CD4-positive, alpha-beta T cell treated with Interferon alpha-2 for 1 hour (primary cell): Measurements from ENCODE around the gene KDM4C.

Experiments
- DNase-seq, 2 donors: peaks; one replicate each; pipeline ENCODE4 v3.0.0-alpha.2; 2020 to 2022

Gene KDM4C

DNA sequence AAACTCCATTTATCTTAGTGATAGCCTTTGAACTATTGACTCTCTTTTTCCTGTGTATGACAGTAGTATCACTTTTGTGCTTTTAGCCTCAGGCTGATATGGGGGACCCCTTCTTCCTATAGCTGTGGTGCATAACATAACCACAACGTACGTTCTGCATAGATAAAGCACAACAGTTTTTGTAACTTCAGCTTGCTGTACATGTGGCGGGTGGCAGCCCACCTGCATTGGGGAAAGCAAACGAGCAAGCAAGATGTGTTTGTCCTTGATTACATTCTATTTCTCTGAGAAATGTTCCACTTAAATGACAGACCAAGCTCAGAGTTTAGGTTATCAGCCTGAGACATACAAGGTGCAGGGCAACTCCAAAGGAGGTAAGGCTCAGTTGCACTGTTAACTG is 309.4 kb downstream of the KDM4C start:
- DNase-seq = no peak

- DNase-seq = no peak
Measured at GRCh38 chr9:7071916-7072315, 314.1 kb downstream of the KDM4C start.

DNA sequence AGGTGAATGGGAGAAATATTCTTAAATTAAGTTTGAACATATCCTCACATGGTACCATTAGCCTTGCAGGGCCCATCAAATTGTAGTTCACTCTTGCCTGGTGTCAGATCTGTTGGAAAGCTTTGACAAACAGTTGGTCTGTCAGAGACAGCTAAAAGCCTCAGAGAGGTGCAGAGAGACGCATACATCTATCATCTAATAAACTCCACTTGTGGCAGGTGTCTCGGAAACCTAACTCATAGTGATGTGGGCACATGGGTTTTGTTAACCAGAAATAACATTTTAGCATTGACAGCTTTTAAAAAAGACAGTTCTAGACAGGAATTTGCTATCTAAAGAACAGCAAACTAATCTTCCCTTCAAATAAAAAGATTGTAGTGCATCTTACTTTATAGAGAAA is 315.9 kb downstream of the KDM4C start:
- no peak for DNase-seq

DNA sequence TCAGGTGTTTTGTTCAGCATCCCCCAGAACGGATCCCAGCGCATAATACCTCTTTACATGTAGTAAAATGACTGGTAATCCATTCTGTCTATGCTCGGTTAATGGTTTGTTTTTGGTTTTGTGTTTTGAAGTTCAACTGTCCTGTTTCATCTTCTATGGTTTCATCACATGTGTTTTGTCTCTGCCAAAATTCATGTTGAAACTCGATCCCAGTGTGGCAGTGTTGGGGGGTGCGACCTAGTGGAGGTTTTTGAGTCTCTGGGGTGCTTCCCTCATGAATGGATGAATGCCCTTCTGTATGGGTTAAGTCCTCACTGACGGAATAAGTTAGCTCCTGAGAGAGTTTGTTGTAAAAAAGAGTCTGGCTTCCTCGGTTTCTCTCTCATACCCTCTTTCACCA is 317.4 kb downstream of the KDM4C start:
- DNase-seq = no peak

DNA sequence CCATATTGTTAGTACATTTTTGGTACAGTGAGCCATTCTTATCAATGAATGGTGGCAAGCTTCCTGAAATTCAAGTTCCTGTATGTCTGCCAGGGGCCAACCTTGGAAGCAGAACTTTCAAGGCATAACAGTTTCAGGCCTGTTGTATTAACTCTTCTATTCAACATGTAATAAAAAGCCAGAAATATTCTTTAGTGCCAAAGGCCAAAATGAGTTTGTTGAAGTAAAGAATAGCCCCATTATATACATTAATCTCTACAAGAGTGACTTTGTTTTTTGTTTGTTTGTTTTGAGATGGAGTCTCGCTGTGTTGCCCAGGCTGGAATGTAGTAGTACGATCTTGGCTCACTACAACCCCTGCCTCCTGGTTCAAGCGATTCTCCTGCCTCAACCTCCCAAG is 321.3 kb downstream of the KDM4C start:
- DNase-seq = no peak

GRCh38 chr9:7081065-7081600 is 323.4 kb downstream of the KDM4C start:
- no peak for DNase-seq

GRCh38 chr9:7083192-7083591 is 325.4 kb downstream of the KDM4C start:
- no peak for DNase-seq

DNA sequence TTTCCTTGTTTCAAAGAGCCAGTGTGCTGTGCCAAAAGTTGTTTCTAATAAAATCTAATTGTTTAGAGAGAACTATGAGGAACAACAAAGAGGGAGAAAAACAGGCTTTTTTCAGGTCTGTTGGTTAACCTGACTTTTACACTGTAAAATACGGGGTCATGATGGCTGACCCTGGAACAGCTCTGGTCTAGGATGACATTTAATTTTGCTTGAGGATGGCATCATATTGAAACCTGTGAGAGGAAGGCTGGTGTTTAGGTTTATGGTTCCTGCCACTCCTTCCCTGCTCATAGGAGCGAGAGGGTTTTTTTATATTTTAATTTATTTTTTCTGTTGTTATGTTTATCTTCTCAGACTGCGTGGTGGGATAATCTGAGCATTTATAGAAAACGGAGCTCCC is 327.6 kb downstream of the KDM4C start:
- no peak for DNase-seq

GRCh38 chr9:7086389-7086788 is 328.6 kb downstream of the KDM4C start:
- no peak for DNase-seq

- no peak for DNase-seq
Measured at GRCh38 chr9:7088611-7089010, 330.8 kb downstream of the KDM4C start.

GRCh38 chr9:7089406-7090193 is 331.8 kb downstream of the KDM4C start:
- no peak for DNase-seq

GRCh38 chr9:7093040-7093439 is 335.3 kb downstream of the KDM4C start:
- DNase-seq = no peak

GRCh38 chr9:7094052-7094451 is 336.3 kb downstream of the KDM4C start:
- no peak for DNase-seq

GRCh38 chr9:7094576-7094975 is 336.8 kb downstream of the KDM4C start:
- DNase-seq = no peak

DNA sequence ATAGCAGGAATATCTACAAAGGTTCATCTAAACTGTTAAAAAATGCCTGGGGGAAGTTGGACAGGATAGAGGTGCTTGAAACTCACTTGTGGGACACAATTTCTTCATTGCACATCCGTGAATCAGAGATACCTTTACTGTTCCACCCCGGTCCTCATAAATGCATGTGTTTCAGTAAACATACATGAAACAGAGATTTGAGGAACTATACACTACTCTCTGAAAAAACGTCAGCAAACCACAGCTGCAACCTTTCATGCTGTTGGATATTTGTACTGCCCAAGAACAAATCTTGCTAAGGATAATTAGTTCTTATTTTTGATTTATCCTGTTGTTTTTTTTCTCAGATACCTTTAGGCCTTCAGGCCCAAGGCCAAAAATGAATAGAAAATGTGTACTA is 337.3 kb downstream of the KDM4C start:
- DNase-seq = no peak

GRCh38 chr9:7097040-7097715 is 339.4 kb downstream of the KDM4C start:
- DNase-seq = no peak

DNA sequence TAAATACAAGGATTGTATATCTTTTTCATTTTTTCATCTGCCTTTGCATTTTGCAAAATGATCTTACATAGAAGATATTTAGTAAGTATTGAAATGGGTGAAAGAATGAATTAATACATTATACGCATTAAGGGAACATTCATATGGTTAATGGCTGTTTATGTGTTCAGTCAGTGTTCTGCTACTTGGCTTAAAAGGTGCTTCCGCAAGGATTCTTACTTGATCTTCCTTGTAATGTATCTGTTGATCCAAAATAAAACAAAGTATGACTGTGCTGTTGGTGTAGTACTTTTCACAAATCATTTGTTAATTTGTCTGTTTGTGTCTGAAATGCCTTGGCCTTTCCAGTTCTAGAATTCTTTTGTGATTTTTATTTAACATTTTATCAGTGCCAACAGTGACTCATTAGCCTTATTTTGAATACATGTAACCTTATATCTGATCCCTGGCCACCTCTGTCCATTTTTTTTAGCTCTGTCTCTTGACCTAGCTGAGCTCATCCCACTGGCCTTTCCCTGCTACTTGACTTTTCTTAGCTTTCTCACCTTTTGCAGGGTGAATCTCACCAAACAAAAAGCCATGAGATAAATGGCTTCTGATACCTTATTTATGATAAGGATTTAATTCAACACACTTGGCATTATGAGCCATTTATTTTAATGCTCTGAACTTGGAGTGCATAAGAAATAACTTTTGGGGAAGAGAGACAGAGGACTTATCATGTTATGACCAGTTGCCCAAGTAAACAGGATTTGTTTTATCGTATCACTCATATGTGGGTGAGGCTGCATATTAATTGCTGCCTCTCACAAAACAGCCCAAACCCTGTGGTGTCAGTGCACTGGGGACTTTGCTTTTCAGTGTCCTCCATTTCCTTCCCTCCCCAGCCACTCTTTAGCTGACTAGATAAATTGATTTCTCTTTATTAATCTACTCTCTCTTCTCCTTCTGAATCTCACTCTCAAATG is 340.3 kb downstream of the KDM4C start:
- no peak for DNase-seq

GRCh38 chr9:7103367-7103766 is 345.6 kb downstream of the KDM4C start:
- no peak for DNase-seq

DNA sequence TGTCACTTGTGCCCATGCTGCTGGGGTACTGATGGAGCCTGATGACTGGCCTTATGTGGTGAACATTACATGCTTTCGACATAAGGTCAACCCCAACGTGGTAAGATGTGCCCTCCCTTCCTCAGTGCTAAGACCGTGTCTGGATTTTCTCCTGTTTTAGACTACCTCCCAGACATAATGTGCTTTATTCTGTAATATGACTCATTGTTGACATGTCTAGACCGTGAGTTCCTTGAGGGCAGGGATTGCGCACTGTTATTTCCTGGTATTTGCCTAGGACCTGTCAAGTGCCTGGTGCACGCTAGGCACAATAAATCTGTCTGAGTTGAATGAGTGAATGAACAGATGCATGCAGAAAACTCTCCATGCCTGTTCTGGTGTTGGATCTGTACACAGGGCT is 346.0 kb downstream of the KDM4C start:
- DNase-seq = no peak

DNA sequence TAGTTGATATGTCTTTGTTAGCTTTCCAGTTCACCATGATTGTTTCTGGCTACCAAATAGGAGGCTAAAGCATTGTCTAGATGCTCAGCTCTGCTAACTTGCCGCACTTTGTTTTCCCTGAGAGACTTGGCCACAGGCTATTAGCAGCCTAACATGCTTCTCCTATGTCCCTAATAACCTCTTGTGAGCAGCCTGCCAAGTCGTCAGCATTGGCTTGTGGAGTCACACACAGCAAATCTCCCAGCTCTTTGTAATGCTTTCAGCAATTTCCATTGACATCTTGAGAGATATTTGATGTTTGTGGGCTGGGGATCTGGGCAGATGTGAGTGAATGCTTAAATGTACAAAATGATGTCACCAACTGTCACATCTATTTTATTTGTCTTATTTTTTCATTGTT is 346.9 kb downstream of the KDM4C start:
- DNase-seq = no peak

DNA sequence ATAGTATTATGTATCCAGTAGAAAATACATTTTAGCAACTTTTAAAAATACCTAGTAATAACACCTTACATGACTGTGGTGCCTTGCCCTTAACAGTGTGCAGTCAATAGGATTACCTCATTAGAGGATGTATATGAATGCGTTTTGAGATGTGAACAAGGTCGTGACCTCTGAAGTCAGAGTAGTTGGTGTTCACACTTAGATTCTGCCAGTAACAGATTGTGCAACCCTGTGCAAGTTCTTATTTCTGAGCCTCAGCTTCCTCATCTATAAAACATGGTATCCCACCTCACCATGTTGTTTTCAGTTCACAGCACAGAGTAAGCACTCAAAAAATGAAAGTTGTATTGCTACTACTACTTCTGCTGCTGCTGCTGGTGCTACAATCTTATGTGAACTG is 347.3 kb downstream of the KDM4C start:
- no peak for DNase-seq

DNA sequence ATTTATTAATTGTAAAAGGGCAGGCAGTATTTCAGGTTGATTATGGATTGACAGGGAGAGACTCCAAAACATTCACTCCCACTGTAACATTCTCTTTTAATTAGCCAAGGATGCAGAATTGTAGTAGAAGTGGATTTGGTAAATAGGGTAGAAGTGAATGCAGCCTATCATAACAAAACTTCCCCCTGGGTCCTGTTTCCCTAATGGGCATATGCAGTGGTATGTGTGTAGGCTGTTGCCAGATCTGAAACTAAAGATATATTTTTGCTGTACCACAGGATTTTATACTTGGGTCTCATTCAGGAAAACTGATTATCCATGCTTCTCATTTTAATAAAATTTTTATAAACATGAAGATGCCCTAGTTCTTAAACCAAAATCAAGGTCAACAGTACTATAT is 351.2 kb downstream of the KDM4C start:
- no peak for DNase-seq

DNA sequence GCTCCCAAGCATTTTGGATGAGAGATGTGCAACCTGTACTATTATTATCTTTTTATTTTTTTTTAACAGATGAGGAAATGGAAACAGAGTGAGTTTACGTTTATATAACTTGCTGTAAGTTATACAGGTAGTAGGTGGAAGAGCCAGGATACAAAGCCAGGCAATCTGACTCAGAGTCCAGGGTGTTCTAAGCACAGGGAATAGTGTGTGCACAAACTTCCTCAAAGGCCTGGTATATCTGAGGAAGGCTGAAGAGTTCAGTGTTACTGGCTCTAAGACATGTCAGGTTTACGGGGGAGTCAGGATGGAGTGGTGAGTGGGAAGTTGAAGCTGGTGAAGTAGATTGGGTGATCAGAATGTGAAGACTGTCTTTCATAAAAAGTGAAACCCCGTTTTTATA is 353.6 kb downstream of the KDM4C start:
- DNase-seq = no peak
